GM18868 (cell line): ENCODE measurements around the gene CCDC121.
"Not testable (repeated sequence)": the region's sequence is repeated elsewhere in the genome, so short reads cannot be mapped to it uniquely, and the experiment has no call there.

Source experiments
- ATAC-seq: cut with Tn5 transposase; IDR thresholded peaks from one replicate; pipeline ENCODE4 v1.9.1; 2021; ENCODE audit warnings: mild to moderate bottlenecking, moderate library complexity; ENCODE audit not compliant: unreplicated experiment

The CCDC121 gene

GRCh38 chr2:27638037-27638637 lies 9.3 kb upstream of the CCDC121 start:
- no peak for ATAC-seq

GRCh38 chr2:27636766-27637165 lies 8.0 kb upstream of the CCDC121 start:
- no peak for ATAC-seq

DNA sequence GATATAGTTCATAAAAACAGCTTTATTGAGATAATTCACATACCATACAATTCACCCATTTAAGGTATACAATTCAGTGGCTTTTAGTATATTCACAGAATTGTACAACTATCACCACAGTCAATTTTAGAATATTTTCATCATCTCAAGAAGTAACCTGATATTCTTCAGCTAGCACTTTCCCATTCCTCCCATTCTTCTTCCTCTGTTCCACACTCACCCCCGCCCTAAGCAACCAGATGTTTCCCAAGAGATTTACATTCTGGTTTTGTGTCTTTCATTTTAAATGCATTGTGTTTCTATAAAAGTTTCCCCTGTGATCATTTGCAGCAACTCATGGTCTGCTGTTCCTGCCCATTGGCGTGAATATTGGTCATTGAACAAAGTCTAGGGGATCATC lies 5.5 kb upstream of the CCDC121 start:
- ATAC-seq: no peak

DNA sequence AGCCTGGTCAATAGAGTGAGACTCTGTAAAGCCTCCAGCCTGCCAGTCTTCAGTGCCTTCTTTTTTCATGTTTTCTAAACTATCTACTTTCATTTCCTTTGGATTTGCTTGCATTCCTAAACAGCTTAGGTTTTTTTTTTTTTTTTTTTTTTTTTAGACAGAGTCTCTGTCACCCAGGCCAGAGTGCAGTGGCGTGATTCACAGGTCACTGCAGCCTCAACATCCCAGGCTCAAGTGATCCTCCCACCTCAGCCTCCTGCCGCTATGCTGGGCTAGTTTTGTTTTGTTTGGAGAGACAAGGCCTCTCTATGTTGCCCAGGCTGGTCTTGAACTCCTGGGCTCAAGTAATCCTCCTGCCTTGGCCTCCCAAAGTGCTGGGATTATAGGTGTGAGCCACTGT lies 1.4 kb upstream of the CCDC121 start:
- not testable (repeated sequence) for ATAC-seq

DNA sequence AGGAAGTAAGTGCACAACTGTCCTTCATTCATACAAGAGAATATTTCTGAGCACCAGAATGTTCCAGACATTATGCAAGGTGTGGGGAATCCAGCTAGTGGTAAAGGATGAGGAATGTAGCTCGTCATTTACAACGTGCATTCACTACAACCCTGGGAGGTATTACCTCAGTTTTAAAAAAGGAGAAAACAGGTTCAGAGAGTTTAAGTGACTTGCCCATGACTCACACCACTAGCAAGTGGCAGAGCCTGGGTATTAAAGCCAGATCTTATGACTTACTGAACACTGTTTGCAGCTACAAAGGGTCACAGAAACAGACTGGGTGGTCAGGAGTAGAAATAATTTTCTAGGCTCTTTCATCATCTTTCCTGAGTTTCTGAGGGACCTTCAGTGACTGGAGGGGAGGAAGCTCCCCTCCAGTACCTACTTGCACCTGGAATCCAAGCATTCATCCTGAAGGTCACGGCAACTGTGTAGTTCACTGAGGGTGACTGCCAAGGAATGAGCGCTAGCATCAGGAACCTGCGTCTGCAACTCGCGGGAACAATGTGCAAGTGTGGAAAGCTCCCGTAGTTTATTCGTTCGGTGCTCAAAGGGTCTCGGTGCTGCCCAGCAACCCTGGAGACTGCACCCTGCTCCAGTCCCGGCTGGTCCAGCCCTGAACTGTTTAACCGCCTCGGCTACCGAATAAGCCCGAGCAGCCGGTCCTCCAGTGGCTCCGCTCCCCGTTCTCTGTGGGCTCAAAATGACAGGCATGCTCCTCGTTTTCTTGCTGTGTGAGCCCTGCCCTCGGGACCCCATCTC lies 647 bp downstream of the CCDC121 start:
- ATAC-seq: peak; percentile 22

- not testable (repeated sequence) for ATAC-seq
Measured at GRCh38 chr2:27626921-27627320, 1.9 kb downstream of the CCDC121 start.

DNA sequence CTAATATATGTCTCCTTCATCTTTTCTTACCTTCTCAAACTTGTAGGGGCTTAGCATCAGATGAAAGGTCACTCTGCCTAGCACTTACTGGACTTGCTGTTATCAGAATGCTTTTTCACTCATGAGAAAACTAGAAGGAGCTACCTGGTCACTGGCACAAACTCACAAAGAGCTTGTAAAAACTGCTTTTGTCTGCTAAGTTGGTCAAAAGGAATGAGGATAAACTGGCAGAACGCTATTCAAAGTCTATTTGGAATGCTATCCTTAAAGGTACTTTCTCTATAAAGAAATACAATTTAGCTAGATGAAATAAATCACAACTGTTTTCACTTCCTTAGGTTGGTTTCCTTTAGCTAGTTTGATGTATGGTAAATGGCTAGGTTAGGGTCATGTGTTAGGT lies 2.5 kb downstream of the CCDC121 start:
- ATAC-seq: not testable (repeated sequence)

- ATAC-seq: no peak
Measured at GRCh38 chr2:27624943-27625342, 3.9 kb downstream of the CCDC121 start.

GRCh38 chr2:27622921-27623384 lies 5.9 kb downstream of the CCDC121 start:
- ATAC-seq: no peak

- no peak for ATAC-seq
Measured at GRCh38 chr2:27621524-27621923, 7.3 kb downstream of the CCDC121 start.

GRCh38 chr2:27615316-27615715 lies 13.5 kb downstream of the CCDC121 start:
- no peak for ATAC-seq

DNA sequence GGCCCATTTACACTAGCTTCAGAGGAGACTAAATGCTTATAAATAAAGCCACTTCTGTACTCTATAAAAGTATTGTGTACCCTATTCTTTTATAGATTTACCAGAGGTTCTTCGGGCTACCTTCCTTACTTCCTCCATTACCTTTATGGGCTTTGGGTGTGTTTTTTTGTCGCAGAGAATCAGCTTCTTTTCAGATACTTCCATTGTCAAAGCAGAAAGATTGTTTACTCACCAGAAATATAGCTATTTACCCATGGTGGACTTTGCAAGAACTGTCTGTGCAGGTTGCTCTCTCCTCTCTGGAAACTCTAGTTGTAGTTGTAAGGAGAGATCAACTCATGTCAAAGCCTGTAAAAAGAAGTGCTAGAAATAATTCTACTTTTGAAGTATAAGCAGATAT lies 14.8 kb downstream of the CCDC121 start:
- no peak for ATAC-seq

DNA sequence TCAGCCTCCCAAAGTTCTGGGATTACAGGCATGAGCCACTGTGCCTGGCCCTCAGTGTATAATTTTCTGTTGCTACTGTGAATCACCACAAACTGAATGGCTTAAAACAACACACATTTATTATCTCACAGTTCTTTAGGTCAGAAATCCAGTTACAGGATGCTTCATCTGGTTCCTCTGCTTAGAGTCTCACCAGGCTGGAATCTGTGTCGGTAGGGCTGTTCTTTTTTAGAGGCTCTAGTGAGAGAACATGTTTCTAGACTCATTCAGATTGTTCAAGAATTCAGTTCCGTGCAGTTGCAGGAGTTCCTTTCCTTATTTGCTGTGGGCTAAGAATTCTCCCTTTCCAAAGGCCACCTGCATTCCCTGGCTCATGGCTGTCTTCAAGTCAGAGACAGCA lies 22.2 kb downstream of the CCDC121 start:
- ATAC-seq: no peak

DNA sequence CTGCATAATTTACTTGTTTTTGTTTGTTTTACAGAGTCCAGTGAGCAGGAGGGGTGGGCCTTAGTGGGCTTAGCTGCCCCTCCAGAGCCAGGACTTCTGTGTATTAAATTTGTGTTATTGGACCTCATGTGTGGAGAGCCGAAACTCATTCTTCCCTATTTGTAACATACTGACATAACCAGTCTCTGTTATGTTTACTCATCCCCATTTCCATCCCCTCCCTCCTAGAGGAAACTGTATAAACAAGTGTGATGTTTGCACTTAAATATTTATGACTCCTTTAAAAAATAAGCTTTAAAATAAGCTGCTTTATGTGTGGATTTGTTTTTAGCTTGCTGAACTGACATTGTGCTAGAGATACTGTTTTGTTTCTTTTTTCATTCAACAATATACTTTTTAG lies 32.2 kb downstream of the CCDC121 start:
- no peak for ATAC-seq

GRCh38 chr2:27595412-27595811 lies 33.4 kb downstream of the CCDC121 start:
- ATAC-seq: not testable (repeated sequence)

- not testable (repeated sequence) for ATAC-seq
Measured at GRCh38 chr2:27594020-27594703, 34.6 kb downstream of the CCDC121 start.

GRCh38 chr2:27593240-27593639 lies 35.6 kb downstream of the CCDC121 start:
- no peak for ATAC-seq

DNA sequence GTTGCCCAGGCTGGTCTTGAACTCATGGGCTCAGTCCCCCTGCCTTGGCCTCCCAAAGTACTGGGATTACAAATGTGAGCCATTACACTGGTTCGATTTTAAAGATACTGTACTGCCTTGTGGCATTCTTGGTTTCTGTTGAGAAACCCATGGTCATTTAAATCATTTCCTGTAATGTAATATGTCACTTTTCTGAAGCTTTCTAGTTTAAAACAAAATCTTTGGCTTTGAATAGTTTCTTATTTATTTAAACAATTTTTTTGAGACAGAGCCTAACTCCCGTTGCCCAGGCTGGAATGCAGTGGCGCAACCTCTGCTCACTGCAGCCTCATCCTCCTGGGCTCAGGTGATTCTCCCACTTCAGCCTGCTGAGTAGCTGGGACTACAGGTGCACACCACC lies 37.1 kb downstream of the CCDC121 start:
- no peak for ATAC-seq

DNA sequence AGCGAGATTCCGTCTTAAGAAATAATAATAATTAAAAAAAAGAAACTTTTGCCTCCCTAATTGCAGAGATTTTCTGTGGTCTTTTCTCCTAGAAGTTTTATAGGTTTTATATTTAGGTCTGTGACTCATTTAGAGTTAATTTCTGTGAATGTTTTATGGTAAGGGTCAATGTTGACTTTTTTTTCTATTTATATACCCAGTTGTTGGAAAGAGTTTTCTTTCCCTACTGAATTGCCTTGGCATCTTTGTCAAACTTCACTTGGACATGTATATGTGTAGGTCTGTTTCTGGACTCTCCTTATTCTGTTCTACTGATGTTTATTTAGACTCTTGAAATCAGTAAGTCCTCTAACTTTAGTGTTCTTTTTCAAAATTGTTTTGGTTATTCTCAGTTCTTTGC lies 40.5 kb downstream of the CCDC121 start:
- ATAC-seq: no peak

GRCh38 chr2:27587025-27587424 lies 41.8 kb downstream of the CCDC121 start:
- ATAC-seq: no peak

GRCh38 chr2:27584597-27584996 lies 44.2 kb downstream of the CCDC121 start:
- ATAC-seq: no peak

GRCh38 chr2:27583390-27583915 lies 45.4 kb downstream of the CCDC121 start:
- no peak for ATAC-seq
